ENCODE results near the gene RAPGEF5. TPM values are rescaled to one million over a fixed set of nuclear protein-coding genes. Genes with fewer than 3 reads are reported as not detected.

The RAPGEF5 gene
- total RNA-seq, 1 experiment from 2014 or later, result 13.3 TPM

DNA sequence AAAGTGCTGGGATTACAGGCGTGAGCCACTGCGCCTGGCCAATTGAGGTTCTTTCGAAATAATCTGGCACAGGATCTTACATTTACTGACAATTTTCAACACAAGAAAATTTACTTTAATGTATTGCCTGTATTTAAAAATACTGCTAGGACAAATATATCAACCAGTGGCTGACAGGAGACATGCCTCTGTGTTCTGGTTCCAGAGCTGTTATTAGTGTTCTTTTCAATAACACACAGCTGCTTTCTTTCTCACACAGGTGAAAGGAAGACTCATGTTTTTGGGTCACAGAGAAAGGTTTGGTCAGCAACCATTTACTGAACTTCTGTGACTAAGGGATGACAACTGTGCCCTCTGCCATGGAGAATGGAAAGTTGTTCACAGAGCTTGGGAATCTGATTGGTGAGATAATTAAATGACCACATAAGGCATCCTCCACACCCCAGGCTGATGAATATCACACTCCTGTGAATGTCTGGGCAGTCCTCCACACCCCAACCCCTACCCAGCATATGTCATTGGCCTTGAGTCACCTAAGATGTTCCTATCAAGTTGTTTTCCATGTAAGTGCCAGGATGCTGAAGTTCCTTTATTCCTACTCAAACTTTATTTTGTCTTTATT lies 180.1 kb downstream of the RAPGEF5 start:
- Mint-ChIP-seq H3K4me1 (peaks cover 12 to 15% of the 10 kb centered on the region in 2 experiments), H3K27me3 (ENCODE audit: low read depth) (no peaks in the 10 kb centered on the region), H3K36me3 (ENCODE audit: insufficient read depth in 1 of 3, low read depth in 3 of 3) (peaks cover 10 to 41% (median 40%) of the 10 kb centered on the region in 3 experiments; a peak in 6 of 7 replicates), H3K27ac (no peak overlapping the region; a peak in 1 of 7 replicates), H3K9me3 (peaks cover 0 to 25% of the 10 kb centered on the region in 2 experiments; a peak in 4 of 5 replicates), H3K4me3 (no peak overlapping the region)
- no peak overlapping the region for H3K9ac ChIP-seq (ENCODE audit: extremely low read depth, insufficient read length, low read length)
- H3K4me1 ChIP-seq (ENCODE audit: insufficient read depth, low read length), result no peaks in the 10 kb centered on the region
- no peak overlapping the region for H3K14ac ChIP-seq (ENCODE audit: insufficient read depth, low read length)
- H3K27ac ChIP-seq (ENCODE audit: insufficient read length, low read depth, low read length), result no peak overlapping the region
- H3K27me3 ChIP-seq (ENCODE audit: insufficient read depth, low read length), result no peaks in the 10 kb centered on the region
- no peaks in the 10 kb centered on the region for H3K23me2 ChIP-seq (ENCODE audit: insufficient read length, low read depth, low read length, poor library complexity, severe bottlenecking)
- no peak overlapping the region for H3K56ac ChIP-seq (ENCODE audit: insufficient read length, low read depth, low read length)
- no peaks in the 10 kb centered on the region for H4K20me1 ChIP-seq (ENCODE audit: control insufficient read depth, insufficient read depth, insufficient read length)
- no peak overlapping the region for H2AFZ ChIP-seq (ENCODE audit: low read length)
- no peak overlapping the region for H3K18ac ChIP-seq (ENCODE audit: insufficient read length, low read depth, low read length)
- H3K79me2 ChIP-seq (ENCODE audit: insufficient read depth, low read length), result no peaks in the 10 kb centered on the region
- H2BK15ac ChIP-seq (ENCODE audit: low read depth, low read length), result no peak overlapping the region
- H2BK120ac ChIP-seq (ENCODE audit: low read depth, low read length, poor library complexity, severe bottlenecking), result no peak overlapping the region
- H4K5ac ChIP-seq (ENCODE audit: insufficient read length, low read depth, low read length), result no peak overlapping the region
- no peak overlapping the region for H4K8ac ChIP-seq (replicated peaks; ENCODE audit: insufficient read length, low read depth, low read length)
- no peak overlapping the region for H2BK20ac ChIP-seq (ENCODE audit: low read depth, low read length, poor library complexity, severe bottlenecking)
- H3K4me2 ChIP-seq (ENCODE audit: insufficient read depth, insufficient read length, low read length), result no peak overlapping the region
- TF ChIP-seq, protein P1, sequence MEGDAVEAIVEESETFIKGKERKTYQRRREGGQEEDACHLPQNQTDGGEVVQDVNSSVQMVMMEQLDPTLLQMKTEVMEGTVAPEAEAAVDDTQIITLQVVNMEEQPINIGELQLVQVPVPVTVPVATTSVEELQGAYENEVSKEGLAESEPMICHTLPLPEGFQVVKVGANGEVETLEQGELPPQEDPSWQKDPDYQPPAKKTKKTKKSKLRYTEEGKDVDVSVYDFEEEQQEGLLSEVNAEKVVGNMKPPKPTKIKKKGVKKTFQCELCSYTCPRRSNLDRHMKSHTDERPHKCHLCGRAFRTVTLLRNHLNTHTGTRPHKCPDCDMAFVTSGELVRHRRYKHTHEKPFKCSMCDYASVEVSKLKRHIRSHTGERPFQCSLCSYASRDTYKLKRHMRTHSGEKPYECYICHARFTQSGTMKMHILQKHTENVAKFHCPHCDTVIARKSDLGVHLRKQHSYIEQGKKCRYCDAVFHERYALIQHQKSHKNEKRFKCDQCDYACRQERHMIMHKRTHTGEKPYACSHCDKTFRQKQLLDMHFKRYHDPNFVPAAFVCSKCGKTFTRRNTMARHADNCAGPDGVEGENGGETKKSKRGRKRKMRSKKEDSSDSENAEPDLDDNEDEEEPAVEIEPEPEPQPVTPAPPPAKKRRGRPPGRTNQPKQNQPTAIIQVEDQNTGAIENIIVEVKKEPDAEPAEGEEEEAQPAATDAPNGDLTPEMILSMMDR (conservative IDR thresholded peaks at IDR 0.05), result no peak
- H3T11ph ChIP-seq (ENCODE audit: low read length), result no peak overlapping the region
- no peak overlapping the region for H2AK5ac ChIP-seq (ENCODE audit: insufficient read length, low read length)
- no peak overlapping the region for H2BK12ac ChIP-seq (ENCODE audit: insufficient read length, low read depth, low read length)
- H2BK5ac ChIP-seq (ENCODE audit: insufficient read length, low read length), result no peak overlapping the region
- H3K79me1 ChIP-seq (ENCODE audit: insufficient read depth, low read depth, low read length, poor library complexity, severe bottlenecking), result no peaks in the 10 kb centered on the region
- no CpG with 5 or more reads among the region's 3 CpGs for WGBS (ENCODE audit: extremely low coverage, insufficient read length, low lambda C conversion rate)
- DNase-seq, result no peak
- H3K4ac ChIP-seq (ENCODE audit: low read depth, low read length), result no peak overlapping the region
- H3K23ac ChIP-seq (ENCODE audit: insufficient read length, low read depth, low read length), result no peak overlapping the region
- H4K91ac ChIP-seq (ENCODE audit: insufficient read length, low read depth, low read length), result no peak overlapping the region
- H3K9me3 ChIP-seq (ENCODE audit: control insufficient read depth, low read depth, low read length), result peaks cover 4% of the 10 kb centered on the region

Measured in H9 (cell line).